ENCODE results near the gene GIGYF2. TPM values are rescaled to one million over a fixed set of nuclear protein-coding genes. Genes with fewer than 3 reads are reported as not detected.

GIGYF2 gene
- polyA plus RNA-seq, 1 of the 3 experiments (the other 2 are of a cell fraction): 12.8 TPM

DNA sequence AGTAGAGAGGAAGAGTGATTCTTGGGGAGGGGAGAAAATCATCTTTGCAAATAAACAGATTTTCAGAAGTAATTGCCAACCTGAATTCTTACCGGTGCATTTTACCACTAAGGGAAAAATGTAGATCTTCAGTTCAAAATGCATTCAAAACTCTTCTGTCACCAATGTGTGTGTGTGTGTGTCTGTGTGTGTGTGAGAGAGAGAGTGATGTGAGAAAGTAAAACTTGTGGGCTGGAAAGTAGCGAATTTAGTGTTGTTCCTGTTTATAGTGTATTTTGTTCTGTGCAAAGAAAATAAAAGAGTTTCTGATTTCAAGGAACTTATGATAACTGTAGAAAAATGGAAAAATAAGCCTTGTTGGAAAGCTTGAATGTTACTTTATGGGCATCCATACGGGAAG is 52.2 kb downstream of the GIGYF2 start:
- DNase-seq: no peak
- Histone ChIP-seq H3K36me3 (replicated peaks in 1 of 2; ENCODE audit: control insufficient read depth in 1 of 2, insufficient read depth in 2 of 2, low read length in 1 of 2) (peaks cover 30 to 59% of the 10 kb centered on the region in 2 experiments), H3K4me2 (no peak overlapping the region), H3F3A (replicated peaks; ENCODE audit: insufficient read depth) (peaks cover 4% of the 10 kb centered on the region), H3K4me1 (ENCODE audit: control insufficient read depth in 1 of 2, insufficient read depth in 2 of 2, low read depth in 1 of 2, low read length in 1 of 2) (no peaks in the 10 kb centered on the region), H3K27me3 (ENCODE audit: insufficient read depth) (no peaks in the 10 kb centered on the region), H3K9me3 (no peaks in the 10 kb centered on the region), H3K9ac (no peak overlapping the region), H2AFZ (ENCODE audit: low read depth) (no peak overlapping the region), H3K9me2 (no peaks in the 10 kb centered on the region), H3K27ac (ENCODE audit: low read depth in 2 of 2, low read length in 1 of 2) (no peak overlapping the region), H4K20me1 (ENCODE audit: insufficient read depth) (no peaks in the 10 kb centered on the region), H3K4me3 (ENCODE audit: low read depth in 2 of 2, low read length in 1 of 2) (no peak overlapping the region), H3K79me2 (ENCODE audit: insufficient read depth) (0 out of 2 replicates have a peak, but pooled peaks cover 4% of the 10 kb centered on the region)
- 96% methylated on average over 3 of the region's 3 CpGs for WGBS (ENCODE audit: low lambda C conversion rate)
- ChIA-PET CTCF (interaction anchor here (1.6 kb wide), 1 partner anchor 9 kb away, joined by 4 read pairs; no protein-coding TSS in a partner anchor), POLR2A (no interaction called here)
- no peak for TF ChIP-seq FOSL2 (IDR thresholded peaks at IDR 0.05; ENCODE audit: borderline replicate concordance, low read depth)
- no peak for TF ChIP-seq RXRA (IDR thresholded peaks at IDR 0.05; ENCODE audit: borderline replicate concordance, low read depth)
- no peak for TF ChIP-seq JUND (IDR thresholded peaks at IDR 0.05)
- no peak for TF ChIP-seq MXI1 (IDR thresholded peaks at IDR 0.05; ENCODE audit: low read depth, low read length)

DNA sequence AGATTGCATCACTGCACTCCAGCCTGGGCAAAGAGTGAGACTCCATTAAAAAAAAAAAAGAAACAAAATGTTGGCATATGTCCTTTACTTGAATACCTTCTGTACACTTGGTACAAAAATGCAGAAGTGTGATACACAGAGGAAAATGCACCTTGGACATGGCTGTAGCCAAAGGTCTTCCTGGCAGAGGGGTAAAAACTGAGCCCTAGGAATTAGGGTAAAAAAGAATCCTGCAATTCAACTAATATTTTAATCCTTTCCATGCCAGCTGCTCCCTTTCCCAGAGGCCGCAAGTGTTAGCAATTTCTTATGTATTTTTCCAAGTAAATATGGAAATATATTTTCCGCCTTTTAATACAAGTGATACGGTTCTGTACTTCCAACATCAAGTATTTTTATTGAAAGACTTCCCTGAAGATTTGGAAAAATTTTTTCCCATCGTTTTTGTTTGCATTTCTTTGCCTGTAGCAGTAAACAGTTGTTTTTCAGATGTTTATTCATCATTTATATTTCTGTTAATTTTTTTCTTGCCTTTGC is 53.1 kb downstream of the GIGYF2 start:
- Histone ChIP-seq H3K4me2 (no peak overlapping the region), H4K20me1 (ENCODE audit: insufficient read depth) (no peaks in the 10 kb centered on the region), H3F3A (replicated peaks; ENCODE audit: insufficient read depth) (peaks cover 4% of the 10 kb centered on the region), H3K36me3 (replicated peaks in 1 of 2; ENCODE audit: control insufficient read depth in 1 of 2, insufficient read depth in 2 of 2, low read length in 1 of 2) (peaks cover 30 to 60% of the 10 kb centered on the region in 2 experiments), H3K9me2 (no peaks in the 10 kb centered on the region), H3K9ac (no peak overlapping the region), H3K4me3 (ENCODE audit: low read depth in 2 of 2, low read length in 1 of 2) (no peak overlapping the region), H3K4me1 (ENCODE audit: control insufficient read depth in 1 of 2, insufficient read depth in 2 of 2, low read depth in 1 of 2, low read length in 1 of 2) (no peaks in the 10 kb centered on the region), H3K79me2 (ENCODE audit: insufficient read depth) (no peaks in the 10 kb centered on the region), H3K27ac (ENCODE audit: low read depth in 2 of 2, low read length in 1 of 2) (no peak overlapping the region), H3K9me3 (no peaks in the 10 kb centered on the region), H3K27me3 (ENCODE audit: insufficient read depth) (no peaks in the 10 kb centered on the region), H2AFZ (ENCODE audit: low read depth) (no peak overlapping the region)
- 86% methylated on average over 4 of the region's 4 CpGs for WGBS (ENCODE audit: low lambda C conversion rate)
- DNase-seq: no peak
- CTCF ChIA-PET: interaction anchor here (1.6 kb wide), 1 partner anchor 8 kb away, joined by 4 read pairs; no protein-coding TSS in a partner anchor
- POLR2A ChIA-PET: no interaction called here
- TF ChIP-seq FOSL2 (IDR thresholded peaks at IDR 0.05; ENCODE audit: borderline replicate concordance, low read depth) (no peak), JUND (IDR thresholded peaks at IDR 0.05) (no peak), SMC3 (IDR thresholded peaks at IDR 0.05; ENCODE audit: low read depth, low read length) (no peak), TEAD4 (IDR thresholded peaks at IDR 0.05; ENCODE audit: borderline replicate concordance, insufficient read depth) (no peak), RXRA (IDR thresholded peaks at IDR 0.05; ENCODE audit: borderline replicate concordance, low read depth) (no peak), TCF12 (IDR thresholded peaks at IDR 0.05) (no peak), FOXM1 (IDR thresholded peaks at IDR 0.05; ENCODE audit: low read depth) (no peak), RCOR1 (IDR thresholded peaks at IDR 0.05; ENCODE audit: low read length) (no peak)

DNA sequence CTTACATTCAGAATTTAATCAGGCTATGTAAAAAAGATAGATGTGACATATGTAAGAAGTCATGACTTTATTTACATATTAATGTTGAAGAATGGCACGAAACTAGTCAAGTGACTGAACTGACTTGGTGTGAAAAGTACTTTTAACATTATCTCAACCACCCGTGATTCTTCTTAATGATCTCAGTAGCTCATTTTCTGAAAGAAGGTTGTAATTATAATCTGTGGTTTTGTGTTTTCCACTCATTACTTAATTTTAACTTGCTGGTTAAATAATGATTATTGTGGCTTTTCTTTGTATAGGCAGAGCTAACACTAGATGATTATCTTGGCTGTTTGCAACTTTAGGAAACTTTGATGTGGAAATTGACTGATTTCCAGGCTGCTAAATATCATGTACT is 60.8 kb downstream of the GIGYF2 start:
- no peak for DNase-seq
- WGBS (ENCODE audit: low lambda C conversion rate): 92% methylated on average over 2 of the region's 2 CpGs
- no peaks in the 10 kb centered on the region for H3K9me2 ChIP-seq
- no peak overlapping the region for H3K9ac ChIP-seq
- H3K36me3 ChIP-seq (replicated peaks in 1 of 2; ENCODE audit: control insufficient read depth in 1 of 2, insufficient read depth in 2 of 2, low read length in 1 of 2): peaks cover 61 to 65% of the 10 kb centered on the region in 2 experiments
- H2AFZ ChIP-seq (ENCODE audit: low read depth): no peak overlapping the region
- H3K4me3 ChIP-seq (ENCODE audit: low read depth in 2 of 2, low read length in 1 of 2): no peak overlapping the region
- no peaks in the 10 kb centered on the region for H3K27me3 ChIP-seq (ENCODE audit: insufficient read depth)
- ChIA-PET POLR2A (no interaction called here), CTCF (interaction anchor here (0.8 to 1.9 kb wide), 2 partner anchors 9 to 271 kb away, joined by 3 to 4 read pairs; no protein-coding TSS in a partner anchor)
- H3K79me2 ChIP-seq (ENCODE audit: insufficient read depth): no peaks in the 10 kb centered on the region
- no peaks in the 10 kb centered on the region for H3K9me3 ChIP-seq
- H3K27ac ChIP-seq (ENCODE audit: low read depth in 2 of 2, low read length in 1 of 2): no peak overlapping the region
- H3K4me2 ChIP-seq: no peak overlapping the region
- TF ChIP-seq, protein P1, sequence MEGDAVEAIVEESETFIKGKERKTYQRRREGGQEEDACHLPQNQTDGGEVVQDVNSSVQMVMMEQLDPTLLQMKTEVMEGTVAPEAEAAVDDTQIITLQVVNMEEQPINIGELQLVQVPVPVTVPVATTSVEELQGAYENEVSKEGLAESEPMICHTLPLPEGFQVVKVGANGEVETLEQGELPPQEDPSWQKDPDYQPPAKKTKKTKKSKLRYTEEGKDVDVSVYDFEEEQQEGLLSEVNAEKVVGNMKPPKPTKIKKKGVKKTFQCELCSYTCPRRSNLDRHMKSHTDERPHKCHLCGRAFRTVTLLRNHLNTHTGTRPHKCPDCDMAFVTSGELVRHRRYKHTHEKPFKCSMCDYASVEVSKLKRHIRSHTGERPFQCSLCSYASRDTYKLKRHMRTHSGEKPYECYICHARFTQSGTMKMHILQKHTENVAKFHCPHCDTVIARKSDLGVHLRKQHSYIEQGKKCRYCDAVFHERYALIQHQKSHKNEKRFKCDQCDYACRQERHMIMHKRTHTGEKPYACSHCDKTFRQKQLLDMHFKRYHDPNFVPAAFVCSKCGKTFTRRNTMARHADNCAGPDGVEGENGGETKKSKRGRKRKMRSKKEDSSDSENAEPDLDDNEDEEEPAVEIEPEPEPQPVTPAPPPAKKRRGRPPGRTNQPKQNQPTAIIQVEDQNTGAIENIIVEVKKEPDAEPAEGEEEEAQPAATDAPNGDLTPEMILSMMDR (IDR thresholded peaks at IDR 0.05): no peak
- TF ChIP-seq NRF1 (IDR thresholded peaks at IDR 0.05; ENCODE audit: low read depth, low read length) (no peak), RCOR1 (IDR thresholded peaks at IDR 0.05; ENCODE audit: low read length) (no peak), TCF12 (IDR thresholded peaks at IDR 0.05) (no peak), POLR2AphosphoS5 (IDR thresholded peaks at IDR 0.05; ENCODE audit: low read depth, low read length) (no peak)
- TF ChIP-seq, protein P2, sequence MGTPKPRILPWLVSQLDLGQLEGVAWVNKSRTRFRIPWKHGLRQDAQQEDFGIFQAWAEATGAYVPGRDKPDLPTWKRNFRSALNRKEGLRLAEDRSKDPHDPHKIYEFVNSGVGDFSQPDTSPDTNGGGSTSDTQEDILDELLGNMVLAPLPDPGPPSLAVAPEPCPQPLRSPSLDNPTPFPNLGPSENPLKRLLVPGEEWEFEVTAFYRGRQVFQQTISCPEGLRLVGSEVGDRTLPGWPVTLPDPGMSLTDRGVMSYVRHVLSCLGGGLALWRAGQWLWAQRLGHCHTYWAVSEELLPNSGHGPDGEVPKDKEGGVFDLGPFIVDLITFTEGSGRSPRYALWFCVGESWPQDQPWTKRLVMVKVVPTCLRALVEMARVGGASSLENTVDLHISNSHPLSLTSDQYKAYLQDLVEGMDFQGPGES (IDR thresholded peaks at IDR 0.05; ENCODE audit: low read depth, low read length): no peak
- no peaks in the 10 kb centered on the region for H4K20me1 ChIP-seq (ENCODE audit: insufficient read depth)
- no peaks in the 10 kb centered on the region for H3K4me1 ChIP-seq (ENCODE audit: control insufficient read depth in 1 of 2, insufficient read depth in 2 of 2, low read depth in 1 of 2, low read length in 1 of 2)
- peaks cover 6% of the 10 kb centered on the region for H3F3A ChIP-seq (replicated peaks; ENCODE audit: insufficient read depth)
